DMS53 treated with DMSO at 0.1 percent for 48 hours (cell line): Measurements from ENCODE around the gene ERCC5.

Source experiments
- DNase-seq: peaks from one replicate; lab custom pipeline; 2025; ENCODE audit not compliant: unreplicated experiment; lab: John Stamatoyannopoulos, UW

ERCC5 gene

GRCh38 chr13:102917019-102917418, 71.2 kb downstream of the ERCC5 start:
- DNase-seq: no peak

- DNase-seq: no peak
Measured at GRCh38 chr13:102922184-102922583, 76.4 kb downstream of the ERCC5 start.
